Lung microvascular endothelial cell (primary cell): Measurements from ENCODE around the gene POLK. TPM values are rescaled to one million over a fixed set of nuclear protein-coding genes. Genes with fewer than 3 reads are reported as not detected.
A peak's percentile ranks its signal among the peaks of the same experiment; 100 is the strongest.

Experiments used
- DNase-seq, 2 donors: peaks; one replicate each; pipeline versions ENCODE4 v3.0.0 to v3.0.0-alpha.2; 2010; ENCODE audit warnings: low read depth in 2 of 2
- total RNA-seq: library from RNA; depleted of rRNA; stranded (reverse); fragments of >200 nt; gene quantifications from 2 replicates; pipeline ENCODE4 v1.2.1, GENCODE V29; 2014

The POLK gene
- total RNA-seq, 1 donor from 2014 or later: 30.0 TPM

GRCh38 chr5:75640826-75641225 is 129.1 kb downstream of the POLK start:
- DNase-seq: peak in 1 of 2 donors; percentile 44

- DNase-seq: no peak
Measured at GRCh38 chr5:75648712-75649111, 137.0 kb downstream of the POLK start.

Other genes starting within 250 kb of the POLK start
- gene HMGCR, start 174.7 kb upstream of the POLK start, total RNA-seq: 54.9 and 90.5 TPM in 2 replicates
- gene CERT1, start 262 bp upstream of the POLK start, total RNA-seq: 19.6 and 40.5 TPM in 2 replicates
- 0.22 and 1.2 TPM in 2 replicates for gene ANKDD1B, start 99.6 kb downstream of the POLK start, total RNA-seq
- 5.9 and 8.3 TPM in 2 replicates for gene POC5, start 205.5 kb downstream of the POLK start, total RNA-seq